Fibroblast of pulmonary artery (primary cell): Measurements from ENCODE around the gene NCMAP.
A peak's percentile ranks its signal among the peaks of the same experiment; 100 is the strongest.
"Not testable (repeated sequence)": the region's sequence is repeated elsewhere in the genome, so short reads cannot be mapped to it uniquely, and the experiment has no call there.

Source experiments
- DNase-seq: peaks from one replicate; pipeline ENCODE4 v3.0.0-alpha.2; 2010; ENCODE audit warnings: low read depth
- H3K4me3 ChIP-seq: replicated peaks from 2 replicates; pipeline ENCODE4 v1.5.1; 2011; ENCODE audit warnings: low read depth, mild to moderate bottlenecking, control low read depth, low read length, moderate library complexity
- CTCF ChIP-seq: IDR thresholded peaks from 2 replicates; pipeline ENCODE4 v1.5.1; 2011; ENCODE audit warnings: mild to moderate bottlenecking, control low read depth, low read length, inconsistent platforms; ENCODE audit errors: missing control alignments

Gene NCMAP

GRCh38 chr1:24544239-24544638 lies 11.6 kb upstream of the NCMAP start:
- H3K4me3 ChIP-seq = no peak overlapping the region
- DNase-seq = no peak
- TF ChIP-seq CTCF = no peak

GRCh38 chr1:24545662-24546061 lies 10.2 kb upstream of the NCMAP start:
- H3K4me3 ChIP-seq = no peak overlapping the region
- DNase-seq = no peak
- no peak for TF ChIP-seq CTCF

GRCh38 chr1:24547195-24547594 lies 8.7 kb upstream of the NCMAP start:
- TF ChIP-seq CTCF = no peak
- DNase-seq = no peak
- H3K4me3 ChIP-seq = no peak overlapping the region

GRCh38 chr1:24548070-24548469 lies 7.8 kb upstream of the NCMAP start:
- DNase-seq = no peak
- no peak for TF ChIP-seq CTCF
- no peak overlapping the region for H3K4me3 ChIP-seq

- not testable (repeated sequence) for H3K4me3 ChIP-seq, DNase-seq
These were observed 6.7 kb upstream of the NCMAP start for GRCh38 chr1:24549210-24549609.

GRCh38 chr1:24551290-24551959 lies 4.5 kb upstream of the NCMAP start:
- no peak for DNase-seq
- no peak overlapping the region for H3K4me3 ChIP-seq
- no peak for TF ChIP-seq CTCF

GRCh38 chr1:24551960-24552571 lies 3.8 kb upstream of the NCMAP start:
- no peak overlapping the region for H3K4me3 ChIP-seq
- TF ChIP-seq CTCF = no peak
- peak; percentile 36 for DNase-seq
